ENCODE results near the gene LAMC2. TPM values are rescaled to one million over a fixed set of nuclear protein-coding genes. Genes with fewer than 3 reads are reported as not detected.

The LAMC2 gene
- total RNA-seq, 4 donors from 2014 or later = 2.4 to 4.2 (median 2.8) TPM

DNA sequence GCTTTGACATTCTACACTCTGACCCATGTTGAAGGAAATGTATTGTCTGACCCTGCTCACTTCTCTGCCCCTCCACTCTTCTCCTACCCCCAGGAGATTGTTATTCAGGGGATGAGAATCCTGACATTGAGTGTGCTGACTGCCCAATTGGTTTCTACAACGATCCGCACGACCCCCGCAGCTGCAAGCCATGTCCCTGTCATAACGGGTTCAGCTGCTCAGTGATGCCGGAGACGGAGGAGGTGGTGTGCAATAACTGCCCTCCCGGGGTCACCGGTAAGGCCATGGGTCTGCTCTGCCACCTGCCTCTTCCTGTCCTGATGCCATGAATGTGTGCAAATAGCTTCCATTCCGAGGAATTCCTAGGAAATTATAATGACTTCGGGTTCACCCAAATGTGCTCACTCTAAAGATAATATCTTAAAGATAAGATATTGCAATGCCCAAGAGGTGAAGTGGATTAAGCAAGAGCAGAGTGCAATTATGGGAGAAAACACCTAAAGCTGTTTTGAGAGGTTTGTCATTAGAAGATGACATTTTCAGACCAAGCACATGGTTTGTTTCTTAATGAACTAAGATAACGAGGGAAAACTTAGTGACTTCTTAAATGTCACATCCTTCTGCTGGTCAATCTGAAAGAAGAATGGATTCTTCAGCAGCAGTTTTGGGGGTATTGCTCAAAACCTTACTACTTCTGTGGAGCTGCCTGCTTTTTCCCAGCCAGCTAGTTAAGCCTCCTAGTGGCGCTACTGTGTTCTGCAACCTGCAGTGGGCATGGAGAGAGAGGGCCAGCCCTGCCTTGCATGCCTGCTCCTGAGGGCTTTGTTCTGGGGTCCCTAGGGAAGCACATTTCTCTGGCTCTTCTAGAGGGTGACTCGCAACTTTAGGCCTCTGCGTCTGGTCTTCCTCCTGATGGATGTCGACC lies 41.6 kb downstream of the LAMC2 start:
- TF ChIP-seq, protein P1, sequence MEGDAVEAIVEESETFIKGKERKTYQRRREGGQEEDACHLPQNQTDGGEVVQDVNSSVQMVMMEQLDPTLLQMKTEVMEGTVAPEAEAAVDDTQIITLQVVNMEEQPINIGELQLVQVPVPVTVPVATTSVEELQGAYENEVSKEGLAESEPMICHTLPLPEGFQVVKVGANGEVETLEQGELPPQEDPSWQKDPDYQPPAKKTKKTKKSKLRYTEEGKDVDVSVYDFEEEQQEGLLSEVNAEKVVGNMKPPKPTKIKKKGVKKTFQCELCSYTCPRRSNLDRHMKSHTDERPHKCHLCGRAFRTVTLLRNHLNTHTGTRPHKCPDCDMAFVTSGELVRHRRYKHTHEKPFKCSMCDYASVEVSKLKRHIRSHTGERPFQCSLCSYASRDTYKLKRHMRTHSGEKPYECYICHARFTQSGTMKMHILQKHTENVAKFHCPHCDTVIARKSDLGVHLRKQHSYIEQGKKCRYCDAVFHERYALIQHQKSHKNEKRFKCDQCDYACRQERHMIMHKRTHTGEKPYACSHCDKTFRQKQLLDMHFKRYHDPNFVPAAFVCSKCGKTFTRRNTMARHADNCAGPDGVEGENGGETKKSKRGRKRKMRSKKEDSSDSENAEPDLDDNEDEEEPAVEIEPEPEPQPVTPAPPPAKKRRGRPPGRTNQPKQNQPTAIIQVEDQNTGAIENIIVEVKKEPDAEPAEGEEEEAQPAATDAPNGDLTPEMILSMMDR (IDR thresholded peaks at IDR 0.05; ENCODE audit: low read depth) = no peak

DNA sequence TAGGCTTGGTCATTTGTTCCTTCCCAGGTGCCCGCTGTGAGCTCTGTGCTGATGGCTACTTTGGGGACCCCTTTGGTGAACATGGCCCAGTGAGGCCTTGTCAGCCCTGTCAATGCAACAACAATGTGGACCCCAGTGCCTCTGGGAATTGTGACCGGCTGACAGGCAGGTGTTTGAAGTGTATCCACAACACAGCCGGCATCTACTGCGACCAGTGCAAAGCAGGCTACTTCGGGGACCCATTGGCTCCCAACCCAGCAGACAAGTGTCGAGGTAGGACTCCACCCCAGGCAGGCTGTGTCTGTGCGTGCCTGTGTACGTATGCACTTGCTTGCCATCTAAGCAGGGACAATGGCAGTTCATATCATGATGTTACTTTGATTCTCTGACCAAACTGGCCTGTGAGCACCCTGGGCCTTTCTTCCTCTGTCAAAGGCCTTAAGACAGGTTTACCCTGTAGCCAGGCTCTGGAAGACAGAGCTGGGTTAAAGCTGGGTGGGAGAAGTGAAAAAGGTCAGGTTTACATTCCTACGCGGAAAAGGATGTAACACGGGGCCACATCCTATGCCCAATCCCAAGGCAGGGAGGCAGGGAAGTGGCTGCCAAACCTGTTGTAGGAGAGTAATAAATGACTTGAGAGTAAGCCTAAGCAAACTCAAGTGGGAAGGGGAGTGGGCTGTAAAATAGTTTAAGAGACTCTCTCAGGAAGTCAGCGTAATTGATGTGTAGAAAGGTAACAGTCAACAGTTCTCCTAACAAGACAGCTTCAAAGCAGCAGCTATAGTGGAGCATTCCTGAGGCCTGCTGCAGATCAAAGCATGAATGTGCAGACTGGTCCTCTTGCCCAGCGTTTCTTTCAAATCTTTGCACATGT lies 42.5 kb downstream of the LAMC2 start:
- TF ChIP-seq, protein P1 (IDR thresholded peaks at IDR 0.05; ENCODE audit: low read depth) = no peak

DNA sequence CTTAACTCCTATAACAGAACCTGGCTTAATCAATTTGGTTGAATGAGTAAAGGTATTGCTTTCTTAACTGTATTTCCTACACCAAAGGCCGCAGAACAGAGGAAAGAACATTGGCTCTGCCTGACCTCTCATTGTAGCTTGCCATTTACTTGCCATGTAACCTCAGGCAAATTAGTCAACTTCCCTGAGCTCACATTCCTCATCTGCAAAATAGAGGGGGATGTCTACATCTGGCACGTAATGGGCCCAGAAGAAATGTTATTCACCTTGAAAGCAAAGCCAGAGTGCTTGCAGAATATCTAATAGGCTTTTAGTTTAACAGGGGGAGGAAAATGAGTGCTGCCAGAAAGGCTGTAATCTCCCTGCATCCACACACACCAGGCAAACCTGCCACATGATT lies 44.3 kb downstream of the LAMC2 start:
- TF ChIP-seq, protein P1 (IDR thresholded peaks at IDR 0.05; ENCODE audit: low read depth) = no peak

DNA sequence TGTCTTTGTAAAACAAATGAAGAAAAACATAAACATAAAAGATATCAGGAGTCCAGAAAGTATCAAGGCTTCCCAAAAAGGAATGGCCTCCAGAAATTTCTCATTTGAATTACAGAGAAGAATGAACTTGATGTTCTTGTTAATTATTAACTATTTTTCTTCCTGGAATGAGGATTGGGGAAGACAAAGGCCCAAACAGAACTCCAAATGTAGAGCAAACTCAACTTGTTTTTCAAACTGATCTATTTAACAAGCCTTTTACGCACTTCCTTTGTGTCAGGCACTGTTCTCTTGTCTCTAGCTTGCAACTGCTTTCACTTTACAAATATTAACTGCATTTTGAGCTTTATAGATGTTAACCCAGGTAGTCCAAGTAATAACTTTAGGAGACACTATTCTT lies 45.5 kb downstream of the LAMC2 start:
- TF ChIP-seq, protein P1 (IDR thresholded peaks at IDR 0.05; ENCODE audit: low read depth) = no peak

DNA sequence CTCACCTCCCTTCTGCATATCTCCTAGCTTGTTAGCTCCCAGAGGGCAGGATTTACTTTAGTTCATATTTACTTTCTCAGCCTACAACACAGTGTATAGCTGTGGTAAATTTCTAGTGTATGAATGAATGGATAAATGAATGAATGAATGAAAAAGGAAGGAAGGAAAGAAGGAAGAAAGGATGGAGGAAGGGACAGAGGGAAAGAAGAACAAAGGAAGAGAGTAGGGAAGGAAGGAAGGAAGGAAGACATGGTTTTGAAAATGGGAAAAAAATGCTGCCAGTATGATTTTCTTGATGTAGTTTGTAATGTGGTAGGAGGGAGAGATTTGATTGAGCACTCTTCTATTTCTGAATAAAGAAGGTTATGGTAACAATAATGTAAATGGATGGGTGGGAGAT lies 47.0 kb downstream of the LAMC2 start:
- TF ChIP-seq, protein P1 (IDR thresholded peaks at IDR 0.05; ENCODE audit: low read depth) = no peak

DNA sequence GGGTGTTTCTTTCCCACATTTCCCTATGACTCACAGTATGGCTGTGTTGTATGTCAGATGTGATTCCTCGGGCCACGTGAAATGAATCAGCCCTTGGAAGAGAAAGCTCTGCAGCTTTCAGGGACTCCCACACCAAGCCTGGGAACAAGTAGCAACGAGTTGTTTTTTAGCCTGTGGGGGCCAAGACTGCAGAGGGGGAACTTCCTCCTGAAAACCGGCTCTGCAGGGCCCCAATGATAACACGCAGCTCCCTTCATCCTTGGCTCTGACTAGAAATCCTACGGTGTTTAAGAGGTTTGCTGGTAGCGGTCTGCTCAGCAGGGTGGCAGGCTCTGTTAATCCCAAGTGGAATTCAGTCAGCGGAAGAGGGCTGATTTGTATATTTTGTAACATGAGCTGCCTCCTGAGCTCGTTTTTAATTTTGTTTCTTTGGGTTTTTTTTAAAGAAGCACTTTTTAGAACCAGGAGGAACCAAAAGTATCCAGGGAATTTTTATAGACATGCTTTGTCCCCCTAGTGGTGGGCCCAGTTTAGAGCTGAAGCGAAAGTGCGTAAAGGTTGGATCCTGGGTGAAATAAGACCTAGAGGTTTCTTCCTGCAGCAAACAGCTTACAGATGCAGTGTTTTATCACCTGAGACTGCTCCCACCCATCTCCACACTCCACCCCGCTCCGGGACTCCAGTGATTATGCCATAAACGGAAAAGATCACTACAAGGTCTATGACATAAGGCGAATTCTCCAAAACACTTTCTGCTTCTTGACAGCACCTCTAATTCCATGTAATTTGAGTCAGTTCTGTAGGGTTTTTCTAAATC lies 48.8 kb downstream of the LAMC2 start:
- TF ChIP-seq, protein P1 (IDR thresholded peaks at IDR 0.05; ENCODE audit: low read depth) = no peak

All from subcutaneous adipose tissue (tissue), 4 donors.